ENCODE data around the gene TMEM123.
"Not testable (repeated sequence)": the region's sequence is repeated elsewhere in the genome, so short reads cannot be mapped to it uniquely, and the experiment has no call there.

The TMEM123 gene

DNA sequence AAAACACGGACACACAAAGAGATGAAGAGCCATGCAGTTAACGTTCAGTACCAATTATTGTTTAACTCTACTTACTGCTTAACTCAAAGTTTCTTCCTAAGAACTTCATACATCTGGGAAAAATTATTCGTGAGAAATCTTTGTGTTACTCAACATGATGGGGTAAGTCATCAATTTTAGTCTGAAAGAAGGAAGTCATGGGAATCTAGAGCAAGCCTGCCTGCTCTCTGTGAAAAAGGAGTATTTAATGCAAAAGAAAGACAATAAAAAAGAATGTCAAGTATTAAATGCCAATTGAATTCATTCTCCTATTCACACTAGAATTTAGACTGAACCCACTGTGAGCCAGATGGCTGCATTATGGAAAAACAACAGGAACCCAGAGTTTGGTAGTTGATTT lies 16.0 kb downstream of the TMEM123 start:
- H4K20me1 ChIP-seq (ENCODE audit: low read depth, low read length), result no peaks in the 10 kb centered on the region
- peaks cover 97% of the 10 kb centered on the region for H3K79me2 ChIP-seq (ENCODE audit: insufficient read depth, low read length)
- H3K4me3 ChIP-seq (ENCODE audit: insufficient read depth, low read length, poor library complexity, severe bottlenecking), result no peak overlapping the region
- H3K36me3 ChIP-seq (ENCODE audit: low read length), result peaks cover 57% of the 10 kb centered on the region
- no peak overlapping the region for H2AFZ ChIP-seq (ENCODE audit: low read depth, low read length, severe bottlenecking)
- H3K9me2 ChIP-seq (replicated peaks; ENCODE audit: insufficient read depth, low read length), result no peaks in the 10 kb centered on the region
- H3K4me2 ChIP-seq (ENCODE audit: low read depth, low read length, poor library complexity, severe bottlenecking), result no peak overlapping the region
- H3K9me3 ChIP-seq (ENCODE audit: insufficient read depth, low read length), result peaks cover 20% of the 10 kb centered on the region; the same call in 1 of the 2 replicates
- TF ChIP-seq CTCF (IDR thresholded peaks at IDR 0.05; ENCODE audit: insufficient read depth, low read length, poor library complexity, severe bottlenecking), result no peak
- TF ChIP-seq EZH2phosphoT487 (conservative IDR thresholded peaks at IDR 0.05; ENCODE audit: low read length), result no peak
- no peaks in the 10 kb centered on the region for H3K27me3 ChIP-seq (ENCODE audit: low read length)
- H3F3A ChIP-seq (ENCODE audit: insufficient read depth), result peaks cover 11% of the 10 kb centered on the region
- H3K9ac ChIP-seq (ENCODE audit: low read length), result no peak overlapping the region
- H3K27ac ChIP-seq (ENCODE audit: low read depth, low read length), result no peak overlapping the region

DNA sequence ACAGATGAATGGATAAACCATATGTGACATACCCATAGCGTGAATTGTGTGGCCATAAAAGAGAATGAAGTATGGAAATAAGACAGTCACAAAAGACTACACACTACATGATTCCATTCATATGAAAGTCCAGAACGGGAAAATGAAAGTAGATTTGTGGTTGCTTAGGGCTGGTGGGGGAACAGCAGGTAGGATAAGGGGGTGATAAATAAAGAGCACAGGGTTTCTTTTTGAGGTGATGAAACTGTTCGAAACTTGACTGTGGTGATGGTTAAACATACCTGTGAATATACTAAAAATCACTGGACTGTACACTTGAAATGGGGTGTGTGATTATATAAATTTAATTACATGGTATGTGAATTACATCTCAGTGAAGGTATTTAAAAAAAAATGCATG lies 16.9 kb downstream of the TMEM123 start:
- Histone ChIP-seq H3K9me2 (replicated peaks; ENCODE audit: insufficient read depth, low read length) (no peaks in the 10 kb centered on the region), H3K4me2 (ENCODE audit: low read depth, low read length, poor library complexity, severe bottlenecking) (no peak overlapping the region), H3K36me3 (ENCODE audit: low read length) (peaks cover 61% of the 10 kb centered on the region), H3K9me3 (ENCODE audit: insufficient read depth, low read length) (peaks cover 23% of the 10 kb centered on the region; the same call in 1 of the 2 replicates), H3F3A (ENCODE audit: insufficient read depth) (peaks cover 19% of the 10 kb centered on the region), H3K27me3 (ENCODE audit: low read length) (no peaks in the 10 kb centered on the region), H3K79me2 (ENCODE audit: insufficient read depth, low read length) (peaks cover 93% of the 10 kb centered on the region), H3K9ac (ENCODE audit: low read length) (no peak overlapping the region), H3K27ac (ENCODE audit: low read depth, low read length) (no peak overlapping the region), H4K20me1 (ENCODE audit: low read depth, low read length) (no peaks in the 10 kb centered on the region), H3K4me3 (ENCODE audit: insufficient read depth, low read length, poor library complexity, severe bottlenecking) (no peak overlapping the region), H2AFZ (ENCODE audit: low read depth, low read length, severe bottlenecking) (no peak overlapping the region)
- no peak for TF ChIP-seq CTCF (IDR thresholded peaks at IDR 0.05; ENCODE audit: insufficient read depth, low read length, poor library complexity, severe bottlenecking)
- TF ChIP-seq EZH2phosphoT487 (conservative IDR thresholded peaks at IDR 0.05; ENCODE audit: low read length), result no peak

DNA sequence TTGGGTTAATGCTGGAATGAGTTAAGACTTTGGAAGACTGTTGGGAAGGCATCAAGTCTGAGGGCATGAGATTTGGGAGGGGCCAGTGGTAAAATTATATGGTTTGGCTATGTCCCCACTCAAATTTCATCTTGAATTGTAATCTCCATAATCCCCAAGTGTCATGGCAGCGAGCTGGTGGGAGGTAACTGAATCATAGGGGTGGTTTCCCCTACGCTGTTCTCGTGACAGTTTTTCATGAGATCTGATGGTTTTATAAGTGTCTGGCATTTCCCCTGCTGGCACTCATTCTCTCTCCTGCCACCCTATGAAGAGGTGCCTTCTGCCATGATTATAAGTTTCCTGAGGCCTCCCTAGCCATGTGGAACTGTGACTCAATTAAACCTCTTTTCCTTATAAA lies 19.0 kb downstream of the TMEM123 start:
- not testable (repeated sequence) for H3K9ac ChIP-seq (ENCODE audit: low read length); H3K9me2 ChIP-seq (replicated peaks; ENCODE audit: insufficient read depth, low read length); H3K27ac ChIP-seq (ENCODE audit: low read depth, low read length); H3K27me3 ChIP-seq (ENCODE audit: low read length); H2AFZ ChIP-seq (ENCODE audit: low read depth, low read length, severe bottlenecking); H3K4me2 ChIP-seq (ENCODE audit: low read depth, low read length, poor library complexity, severe bottlenecking); H4K20me1 ChIP-seq (ENCODE audit: low read depth, low read length); H3K4me3 ChIP-seq (ENCODE audit: insufficient read depth, low read length, poor library complexity, severe bottlenecking)
- H3K36me3 ChIP-seq (ENCODE audit: low read length), result peaks cover 61% of the 10 kb centered on the region
- peaks cover 23% of the 10 kb centered on the region; the same call in 1 of the 2 replicates for H3K9me3 ChIP-seq (ENCODE audit: insufficient read depth, low read length)
- peaks cover 37% of the 10 kb centered on the region for H3F3A ChIP-seq (ENCODE audit: insufficient read depth)
- peaks cover 91% of the 10 kb centered on the region for H3K79me2 ChIP-seq (ENCODE audit: insufficient read depth, low read length)

DNA sequence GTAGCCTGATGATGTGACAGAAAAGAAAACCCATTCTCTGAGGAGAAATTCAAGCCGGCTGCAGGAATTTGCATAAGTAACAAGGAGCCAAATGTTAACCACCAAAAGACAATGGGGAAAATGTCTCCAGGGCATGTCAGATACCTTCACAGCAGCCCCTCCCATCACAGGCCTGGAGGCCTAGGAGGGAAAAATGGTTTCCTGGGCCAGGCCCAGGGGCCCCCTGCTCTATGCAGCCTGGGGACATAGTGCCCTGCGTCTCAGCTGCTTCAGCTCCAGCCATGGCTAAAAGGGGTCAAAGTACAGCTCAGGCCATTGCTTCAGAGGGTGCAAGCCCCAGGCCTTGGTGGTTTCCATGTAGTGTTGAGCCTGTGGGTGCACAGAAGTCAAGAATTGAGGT lies 20.0 kb downstream of the TMEM123 start:
- not testable (repeated sequence) for H2AFZ ChIP-seq (ENCODE audit: low read depth, low read length, severe bottlenecking); H3K4me2 ChIP-seq (ENCODE audit: low read depth, low read length, poor library complexity, severe bottlenecking); H3K9ac ChIP-seq (ENCODE audit: low read length); H4K20me1 ChIP-seq (ENCODE audit: low read depth, low read length); H3K27me3 ChIP-seq (ENCODE audit: low read length); H3K4me3 ChIP-seq (ENCODE audit: insufficient read depth, low read length, poor library complexity, severe bottlenecking); H3K9me2 ChIP-seq (replicated peaks; ENCODE audit: insufficient read depth, low read length)
- Histone ChIP-seq H3F3A (ENCODE audit: insufficient read depth) (peaks cover 37% of the 10 kb centered on the region), H3K9me3 (ENCODE audit: insufficient read depth, low read length) (peaks cover 23% of the 10 kb centered on the region; the same call in 1 of the 2 replicates), H3K27ac (ENCODE audit: low read depth, low read length) (peak overlapping the region; percentile 94; the same call in 1 of the 2 replicates), H3K79me2 (ENCODE audit: insufficient read depth, low read length) (peaks cover 91% of the 10 kb centered on the region), H3K36me3 (ENCODE audit: low read length) (peaks cover 58% of the 10 kb centered on the region)

Data from SU-DHL-6 (cell line).